HepG2 (cell line): ENCODE measurements around the gene RLF. TPM values are rescaled to one million over a fixed set of nuclear protein-coding genes. Genes with fewer than 3 reads are reported as not detected.

Experiments
- CAMTA2 ChIP-seq: sonication (generic); formaldehyde crosslinking; IDR thresholded peaks from 2 replicates; pipeline ENCODE4 v1.4.0; 2020; ENCODE audit warnings: mild to moderate bottlenecking, missing genetic modification reagents, borderline replicate concordance
- DR1 ChIP-seq: sonication (generic); formaldehyde crosslinking; IDR thresholded peaks from 2 replicates; pipeline ENCODE4 v1.8.0; 2021; ENCODE audit warnings: mild to moderate bottlenecking, missing genetic modification reagents, inconsistent platforms
- EZH2 ChIP-seq: conservative IDR thresholded peaks from 2 replicates; pipeline ENCODE4 v1.6.1; 2012; ENCODE audit warnings: mild to moderate bottlenecking, low read depth, low read length, moderate library complexity
- KIAA2018 ChIP-seq: sonication (generic); formaldehyde crosslinking; IDR thresholded peaks from 2 replicates; pipeline ENCODE4 v1.5.0; 2020; ENCODE audit warnings: mild to moderate bottlenecking, missing genetic modification reagents, borderline replicate concordance
- MED1 ChIP-seq: sonication (generic); formaldehyde crosslinking; IDR thresholded peaks from 2 replicates; pipeline ENCODE4 v1.4.0; 2020; ENCODE audit warnings: missing genetic modification reagents
- RBFOX2 ChIP-seq: fragments of 200-400 bp; formaldehyde crosslinking; IDR thresholded peaks from 2 replicates; pipeline ENCODE4 v1.6.1; 2017; ENCODE audit warnings: low read depth, mild to moderate bottlenecking, low read length
- SP140L ChIP-seq: sonication (generic); formaldehyde crosslinking; IDR thresholded peaks from 2 replicates; pipeline ENCODE4 v1.4.0; 2020; ENCODE audit warnings: missing genetic modification reagents, borderline replicate concordance
- SSRP1 ChIP-seq: IDR thresholded peaks from 2 replicates; pipeline ENCODE4 v1.6.1; 2016; ENCODE audit warnings: control low read depth
- TOE1 ChIP-seq: sonication (generic); formaldehyde crosslinking; IDR thresholded peaks from 2 replicates; pipeline ENCODE4 v1.4.0; 2020; ENCODE audit warnings: mild to moderate bottlenecking, missing genetic modification reagents
- ZNF253 ChIP-seq: sonication (generic); formaldehyde crosslinking; IDR thresholded peaks from 2 replicates; pipeline ENCODE4 v1.8.0; 2022; ENCODE audit warnings: mild to moderate bottlenecking, missing genetic modification reagents, borderline replicate concordance
- ZNF30 ChIP-seq: sonication (generic); formaldehyde crosslinking; IDR thresholded peaks from 2 replicates; pipeline ENCODE4 v1.5.0; 2020; ENCODE audit warnings: mild to moderate bottlenecking, missing genetic modification reagents
- ZNF574 ChIP-seq: sonication (generic); formaldehyde crosslinking; IDR thresholded peaks from 2 replicates; pipeline ENCODE4 v1.4.0; 2020; ENCODE audit warnings: missing genetic modification reagents
- ZNF781 ChIP-seq: sonication (generic); formaldehyde crosslinking; IDR thresholded peaks from 2 replicates; pipeline ENCODE4 v1.5.1; 2020; ENCODE audit warnings: borderline replicate concordance, mild to moderate bottlenecking, missing genetic modification reagents; ENCODE audit errors: not compliant biosample characterization
- polyA plus RNA-seq, 8 experiments: library from polyadenylated mRNA; depleted of rRNA in 3 of 8; stranded (reverse) in 7 of 8; unstranded in 1 of 8; fragments of >200 nt; fragmentation: Illumina TruSeq in 4 of 8; extraction: Trizol in 4 of 8; gene quantifications; 2 replicates each; pipeline versions ENCODE4 v1.2.1 to v1.2.3, GENCODE V29; 2011 to 2016; ENCODE audit warnings: low read depth in 4 of 8, missing spikeins in 1 of 8, mixed read lengths in 1 of 8; ENCODE audit not compliant: insufficient read depth in 1 of 8
- total RNA-seq, 5 experiments: library from RNA; depleted of rRNA; stranded (reverse); fragments of >200 nt; fragmentation: Illumina TruSeq; extraction: Trizol; gene quantifications; 2 replicates each; pipeline ENCODE4 v1.2.3, GENCODE V29; 2016; ENCODE audit warnings: low read depth in 1 of 5
- TF ChIP-seq, protein P1 (sequence below): sonication (generic); IDR thresholded peaks from 2 replicates; pipeline ENCODE4 v1.6.1; 2016; ENCODE audit warnings: low read depth, borderline replicate concordance

Gene RLF
- total and polyA plus RNA-seq, 2 of the 13 experiments (the other 11 are each of a cell fraction or from before 2014, with no cell fraction given), result 9.0 to 15.7 TPM

- 0 out of 2 replicates have a peak, but pooled peaks have one; percentile 18 for TF ChIP-seq KIAA2018 (CRISPR knock-in tag)
- TF ChIP-seq ZNF30 (CRISPR knock-in tag), result no peak
- TF ChIP-seq SP140L (CRISPR knock-in tag), result 0 out of 2 replicates have a peak, but pooled peaks have one; percentile 34
- TF ChIP-seq SSRP1 (CRISPR knock-in tag), result no peak
- TF ChIP-seq ZNF253 (CRISPR knock-in tag), result peak; percentile 74; the same call in 1 of the 2 replicates
- peak; percentile 84 for TF ChIP-seq MED1 (CRISPR knock-in tag)
- no peak for TF ChIP-seq EZH2
- 0 out of 2 replicates have a peak, but pooled peaks have one; percentile 26 for TF ChIP-seq TOE1 (CRISPR knock-in tag)
- TF ChIP-seq CAMTA2 (CRISPR knock-in tag), result no peak
- peak; percentile 96 for TF ChIP-seq RBFOX2
- no peak for TF ChIP-seq DR1
- peak; percentile 91 for TF ChIP-seq ZNF574 (CRISPR knock-in tag)
- TF ChIP-seq ZNF781, result peak; percentile 85
- TF ChIP-seq, protein P1, sequence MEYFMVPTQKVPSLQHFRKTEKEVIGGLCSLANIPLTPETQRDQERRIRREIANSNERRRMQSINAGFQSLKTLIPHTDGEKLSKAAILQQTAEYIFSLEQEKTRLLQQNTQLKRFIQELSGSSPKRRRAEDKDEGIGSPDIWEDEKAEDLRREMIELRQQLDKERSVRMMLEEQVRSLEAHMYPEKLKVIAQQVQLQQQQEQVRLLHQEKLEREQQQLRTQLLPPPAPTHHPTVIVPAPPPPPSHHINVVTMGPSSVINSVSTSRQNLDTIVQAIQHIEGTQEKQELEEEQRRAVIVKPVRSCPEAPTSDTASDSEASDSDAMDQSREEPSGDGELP, result no peak; the same call in 1 of the 2 replicates
Measured at GRCh38 chr1:40161125-40161887, at the start of gene RLF (continued).
